ENCODE measurements around the gene PMEL.
"Not testable (repeated sequence)": the region's sequence is repeated elsewhere in the genome, so short reads cannot be mapped to it uniquely, and the experiment has no call there.

The PMEL gene

GRCh38 chr12:55982319-55982936 lies 16.6 kb upstream of the PMEL start:
- no peak for DNase-seq

GRCh38 chr12:55981882-55982281 lies 16.0 kb upstream of the PMEL start:
- not testable (repeated sequence) for DNase-seq

GRCh38 chr12:55979069-55979468 lies 13.2 kb upstream of the PMEL start:
- no peak for DNase-seq

GRCh38 chr12:55978393-55978792 lies 12.6 kb upstream of the PMEL start:
- DNase-seq, result no peak

- DNase-seq, result peak; percentile 27
These were observed 8.5 kb upstream of the PMEL start for GRCh38 chr12:55974308-55974730.

- DNase-seq, result peak; percentile 98
These were observed 7.9 kb upstream of the PMEL start, which contains the start of gene RAB5B for GRCh38 chr12:55973599-55974307. TSS of gene RAB5B (plus strand) at chr12:55974078. CDS start at chr12:55986961, 12,883 bp downstream.

- DNase-seq, result no peak
These were observed 7.2 kb upstream of the PMEL start for GRCh38 chr12:55972911-55973598.

- no peak for DNase-seq
These were observed 6.6 kb upstream of the PMEL start for GRCh38 chr12:55972456-55972855.

- DNase-seq, result no peak
These were observed 6.2 kb upstream of the PMEL start for GRCh38 chr12:55972042-55972441.

GRCh38 chr12:55970775-55971174 lies 4.9 kb upstream of the PMEL start:
- DNase-seq, result no peak

GRCh38 chr12:55969356-55969755 lies 3.5 kb upstream of the PMEL start:
- DNase-seq, result no peak

GRCh38 chr12:55966408-55967281 lies 803 bp upstream of the PMEL start, which contains the start of gene CDK2:
TSS of gene CDK2 (plus strand) at chr12:55966830. CDS start at chr12:55967009, 179 bp downstream.
- peak; percentile 79 for DNase-seq

- no peak for DNase-seq
These were observed 602 bp downstream of the PMEL start for GRCh38 chr12:55965240-55965639.

- no peak for DNase-seq
These were observed 2.1 kb downstream of the PMEL start for GRCh38 chr12:55963760-55964159.

GRCh38 chr12:55957106-55957859 lies 8.6 kb downstream of the PMEL start:
- peak; percentile 65 for DNase-seq

- DNase-seq, result no peak
These were observed 9.9 kb downstream of the PMEL start for GRCh38 chr12:55955800-55956508.

GRCh38 chr12:55955344-55955743 lies 10.5 kb downstream of the PMEL start:
- no peak for DNase-seq

- DNase-seq, result no peak
These were observed 19.3 kb downstream of the PMEL start for GRCh38 chr12:55946553-55946952.

GRCh38 chr12:55942577-55943136 lies 23.2 kb downstream of the PMEL start:
- no peak for DNase-seq

- DNase-seq, result no peak
These were observed 23.8 kb downstream of the PMEL start for GRCh38 chr12:55942055-55942454.
